Measurements from ENCODE around the gene CTXN2.

- TF ChIP-seq POLR2A (IDR thresholded peaks at IDR 0.05), result no peak
- TF ChIP-seq CTCF (IDR thresholded peaks at IDR 0.05 in 8 of 11, conservative IDR thresholded peaks at IDR 0.05 in 3 of 11), result no peak
- TF ChIP-seq POLR2AphosphoS5 (IDR thresholded peaks at IDR 0.05), result no peak
These were observed 412 bp upstream of the CTXN2 start for GRCh38 chr15:48190932-48191573.

Measured in spleen (tissue), 7 donors.